Hematopoietic multipotent progenitor cell treated with erythropoietin and hydrocortisone succinate and interleukin-3 and kit ligand, for 17 days (in vitro differentiated cells): ENCODE results near the gene SCYGR8.

Source experiments
- DNase-seq: peaks from one replicate; pipeline ENCODE4 v3.0.0-alpha.2; 2015; ENCODE audit warnings: low spot score

The SCYGR8 gene

DNA sequence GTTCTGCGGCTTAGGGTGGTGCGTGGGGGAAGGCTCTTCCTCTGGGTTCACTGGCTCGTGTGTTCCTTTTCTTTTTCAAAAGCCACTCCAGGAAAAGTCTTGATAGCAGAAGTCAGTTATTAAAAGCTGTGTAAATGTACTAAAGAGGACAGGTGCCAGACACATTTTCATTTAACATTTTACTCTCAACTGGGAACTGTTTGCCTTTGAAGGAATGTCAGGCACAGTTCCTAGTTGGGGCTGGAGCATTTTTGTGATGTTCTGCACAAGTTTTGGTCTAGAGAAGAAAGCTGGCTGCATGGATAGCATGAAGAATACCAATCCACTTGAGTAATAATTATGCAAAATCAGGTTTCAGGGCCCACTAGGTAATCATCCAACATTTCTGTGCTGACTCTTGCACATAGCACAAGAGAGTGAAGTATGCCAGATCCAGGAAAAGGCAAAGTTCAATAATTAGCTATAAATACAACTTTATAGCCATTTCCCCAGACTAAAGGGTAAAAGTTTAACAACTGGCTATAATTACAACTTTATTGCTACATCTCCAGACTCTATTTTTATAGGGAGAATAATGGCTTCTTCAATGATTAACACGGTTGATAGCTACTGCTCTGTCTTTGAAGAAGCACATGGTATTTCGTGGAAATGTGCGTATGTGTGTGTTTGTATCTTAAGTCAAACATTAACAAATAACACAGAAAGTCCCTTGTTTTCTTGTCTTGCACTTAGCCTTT lies 16.2 kb downstream of the SCYGR8 start:
- no peak for DNase-seq

GRCh38 chr2:227765788-227766372 lies 20.2 kb downstream of the SCYGR8 start:
- no peak for DNase-seq

- DNase-seq: peak; percentile 47
Measured at GRCh38 chr2:227766373-227766883, 20.7 kb downstream of the SCYGR8 start.

- DNase-seq: no peak
Measured at GRCh38 chr2:227767830-227768229, 22.1 kb downstream of the SCYGR8 start.

DNA sequence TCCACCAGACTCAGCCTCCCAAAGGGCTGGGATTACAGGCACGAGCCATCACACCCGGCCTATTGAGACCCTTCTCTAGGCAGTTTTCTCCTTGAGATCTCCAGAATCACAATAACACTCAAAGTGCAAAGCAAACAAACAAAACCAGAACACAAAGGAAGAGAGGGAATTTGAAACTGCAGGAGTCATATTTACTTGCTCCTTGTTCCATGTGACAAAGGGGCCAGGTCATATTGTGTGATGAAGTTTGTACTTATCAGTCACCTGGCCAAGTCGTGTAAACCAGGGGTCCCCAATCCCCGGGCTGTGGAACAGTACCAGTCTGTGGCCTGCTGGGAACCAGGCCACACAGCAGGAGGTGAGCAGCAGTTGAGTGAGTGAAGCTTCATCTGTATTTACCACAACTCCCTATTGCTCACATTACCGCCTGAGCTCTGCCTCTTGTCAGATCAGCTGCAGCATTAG lies 26.5 kb downstream of the SCYGR8 start:
- no peak for DNase-seq

DNA sequence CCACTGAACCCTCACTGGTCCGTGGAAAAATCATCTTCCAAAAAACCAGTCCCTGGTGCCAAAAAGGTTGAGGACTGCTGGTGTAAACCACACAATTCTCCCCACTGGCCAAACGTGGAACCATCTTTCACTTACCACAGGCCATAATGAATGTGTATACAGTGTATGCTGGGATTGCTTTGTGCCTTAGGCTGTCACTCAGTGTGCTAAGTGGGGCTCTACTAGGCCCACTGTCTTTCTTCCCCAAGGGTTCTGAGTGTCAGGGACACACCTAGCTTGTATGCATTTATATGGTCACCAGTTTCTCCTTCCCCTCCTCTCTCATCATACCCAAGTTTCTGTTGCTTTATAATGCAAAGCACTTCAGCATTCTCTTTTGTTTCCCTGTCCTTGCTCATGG lies 27.2 kb downstream of the SCYGR8 start:
- no peak for DNase-seq

DNA sequence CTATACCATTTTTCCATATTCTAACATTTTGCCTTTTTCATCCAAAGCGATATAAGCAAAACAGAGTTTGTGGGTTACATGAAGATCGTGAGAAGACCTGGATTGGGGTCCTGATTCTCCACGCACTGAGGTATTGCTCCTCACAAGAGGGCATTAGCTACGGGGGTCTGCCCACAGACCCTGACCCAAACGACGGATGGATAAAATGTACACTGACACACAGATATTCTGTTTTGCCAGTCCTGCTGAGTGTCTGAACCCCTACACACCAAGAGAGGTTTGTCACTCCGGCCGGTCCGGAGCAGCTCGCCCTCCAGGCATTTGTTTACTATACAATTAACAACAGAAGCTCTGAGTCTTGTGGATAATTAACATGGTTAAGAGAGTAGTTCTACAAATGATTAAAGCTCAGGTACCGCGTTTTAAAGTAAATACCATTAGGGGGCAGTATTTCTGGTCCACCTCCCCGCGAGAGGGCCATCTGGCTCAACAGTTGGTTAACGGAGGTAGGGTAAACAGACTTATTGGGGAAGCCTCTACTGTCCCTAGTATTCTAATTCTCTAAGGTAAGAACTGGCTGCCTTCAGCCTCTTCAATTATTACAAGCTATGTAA lies 28.4 kb downstream of the SCYGR8 start:
- DNase-seq: no peak

DNA sequence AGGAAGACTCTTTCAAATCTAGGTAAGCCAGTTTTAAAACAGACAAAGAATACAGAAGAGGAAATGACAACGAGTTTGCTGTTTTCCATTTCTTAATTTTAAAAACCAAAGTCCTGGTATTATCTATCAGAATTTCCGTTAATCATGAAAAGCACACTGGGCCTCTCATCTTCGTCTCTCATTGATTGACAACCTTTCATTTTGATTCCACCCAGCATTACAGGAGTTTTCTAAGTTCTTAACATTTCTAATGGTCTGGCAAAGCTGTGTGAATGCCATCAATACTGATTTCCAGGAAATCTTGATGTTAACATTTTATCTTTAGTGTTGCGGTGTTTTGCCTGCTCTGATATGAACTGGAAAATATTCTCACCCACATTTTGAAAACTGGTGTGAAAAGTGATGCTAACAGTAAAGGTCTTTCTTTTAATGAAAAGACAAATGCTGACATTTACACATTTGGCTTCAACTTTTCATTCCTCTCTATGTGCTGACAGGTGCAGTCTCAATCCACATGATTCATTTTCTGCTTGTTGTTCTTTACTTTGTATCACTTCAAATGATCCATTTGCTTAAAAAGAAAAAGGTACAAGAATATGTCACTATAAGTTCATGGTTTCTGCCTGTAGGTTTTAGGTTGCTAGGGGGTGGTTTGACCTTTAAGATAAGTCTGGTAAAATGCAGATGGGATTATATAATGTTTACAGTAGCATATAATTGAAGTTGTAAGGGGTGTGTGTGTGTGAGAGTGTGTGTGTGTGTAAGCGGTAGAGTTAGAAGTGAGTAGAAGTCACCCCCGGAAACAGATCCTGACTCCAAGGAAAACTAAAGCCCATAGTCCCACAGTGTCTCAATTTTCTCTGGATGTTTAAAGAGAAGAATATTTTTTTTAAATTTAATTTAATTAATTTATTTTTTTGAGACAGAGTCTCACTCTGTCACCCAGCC lies 29.5 kb downstream of the SCYGR8 start:
- no peak for DNase-seq

- DNase-seq: no peak
Measured at GRCh38 chr2:227780981-227781615, 35.4 kb downstream of the SCYGR8 start.

DNA sequence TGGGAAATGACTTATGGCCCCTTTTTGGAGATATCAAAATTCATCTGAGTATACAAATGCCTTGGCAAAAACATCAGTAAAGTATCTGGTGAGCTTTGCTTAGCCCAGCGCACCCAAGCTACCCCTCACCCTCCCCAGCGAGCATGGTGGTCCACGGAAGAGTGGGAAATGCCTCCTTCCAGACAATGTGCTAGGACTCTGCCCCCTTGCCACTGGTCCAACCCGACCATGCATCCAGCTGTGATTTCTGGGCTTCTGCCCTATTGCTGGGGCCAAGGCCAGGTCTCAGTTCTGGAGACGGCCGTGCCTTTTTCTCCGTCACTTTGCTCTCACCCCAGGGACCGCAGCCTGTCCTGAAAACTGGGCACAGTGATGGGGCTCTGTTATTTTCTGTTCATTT lies 36.1 kb downstream of the SCYGR8 start:
- no peak for DNase-seq

DNA sequence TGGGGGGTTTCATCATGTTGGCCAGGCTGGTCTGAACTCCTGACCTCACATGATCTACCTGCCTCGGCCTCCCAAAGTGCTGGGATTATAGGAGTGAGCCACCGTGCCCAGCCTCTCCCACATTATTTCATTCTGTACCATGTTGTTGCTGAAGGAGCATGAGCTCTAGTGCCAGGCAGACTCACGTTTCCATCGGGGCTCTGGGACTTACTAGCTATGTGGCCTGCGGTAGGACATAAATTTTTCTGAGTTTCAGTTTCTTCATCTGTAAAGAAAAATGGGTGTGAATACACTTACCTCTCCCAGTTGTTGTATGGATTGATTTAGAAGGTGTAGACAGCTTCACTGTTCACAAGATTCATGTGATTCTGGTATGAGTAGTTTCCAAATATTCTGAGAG lies 37.1 kb downstream of the SCYGR8 start:
- no peak for DNase-seq

DNA sequence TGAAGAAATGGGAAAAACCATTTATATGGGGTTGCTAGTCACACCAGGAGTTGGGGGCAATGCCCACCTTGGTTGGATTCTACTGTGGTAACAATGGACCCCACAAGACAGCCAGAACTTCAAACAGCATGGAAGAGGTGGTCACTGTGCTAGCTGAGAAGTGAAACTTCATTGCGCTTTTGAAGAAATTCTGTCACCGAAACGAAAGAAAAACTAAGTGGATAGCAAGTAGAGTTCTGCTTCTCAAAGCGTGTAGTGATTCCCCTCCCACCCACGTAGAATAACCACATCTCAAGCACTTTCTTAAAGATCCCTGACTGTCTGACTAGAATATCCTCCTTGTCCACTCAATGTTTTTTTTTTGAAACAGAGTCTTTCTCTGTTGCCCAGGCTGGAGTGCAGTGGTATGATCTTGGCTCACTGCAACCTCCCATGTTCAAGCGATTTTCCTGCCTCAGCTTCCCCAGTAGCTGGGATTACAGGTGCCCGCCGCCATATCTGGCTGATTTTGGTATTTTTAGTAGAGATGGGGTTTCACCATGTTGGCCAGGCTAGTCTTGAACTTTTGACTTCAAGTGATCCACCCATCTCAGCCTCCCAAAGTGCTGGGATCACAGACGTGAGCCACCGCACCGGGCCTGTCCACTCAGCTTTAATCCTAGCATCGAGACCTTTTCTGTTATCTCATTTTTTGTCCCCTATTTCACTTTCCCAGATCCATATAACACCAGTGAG lies 37.9 kb downstream of the SCYGR8 start:
- no peak for DNase-seq

- DNase-seq: no peak
Measured at GRCh38 chr2:227785293-227785692, 39.6 kb downstream of the SCYGR8 start.

- DNase-seq: no peak
Measured at GRCh38 chr2:227788561-227789018, 42.9 kb downstream of the SCYGR8 start.

DNA sequence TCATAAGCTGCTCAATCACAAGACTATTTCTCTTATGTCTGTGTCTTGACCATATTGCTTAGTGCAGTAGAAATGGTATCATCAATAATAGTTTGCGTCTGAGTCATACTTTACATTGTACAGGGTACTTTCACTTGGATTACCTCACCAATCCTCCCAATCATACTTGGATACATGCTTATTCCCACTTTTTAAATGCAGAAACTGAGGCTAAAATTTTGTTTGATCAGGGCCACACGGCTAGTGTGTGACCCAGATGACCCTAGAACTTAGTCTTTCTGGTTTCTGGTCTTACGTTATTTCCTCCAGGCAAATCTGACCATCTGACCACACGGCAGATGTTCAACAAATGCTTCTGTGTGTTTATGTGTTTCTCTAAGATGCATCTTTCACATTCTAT lies 44.1 kb downstream of the SCYGR8 start:
- DNase-seq: no peak

GRCh38 chr2:227793148-227793712 lies 47.5 kb downstream of the SCYGR8 start:
- no peak for DNase-seq
